Activated T-helper 1 cell treated with anti-CD3 and anti-CD28 coated beads, Interleukin-12 subunit alpha, Interleukin-12 subunit beta, Interleukin-2, Interleukin-4 antibody, amounts not matched to agents 30 ng/mL and 10 ng/mL and 1 ng/mL, durations not matched to agents 14 hours and 24 hours and 36 hours (primary cell): ENCODE results near the gene VAV2. TPM values are rescaled to one million over a fixed set of nuclear protein-coding genes. Genes with fewer than 3 reads are reported as not detected.

ENCODE experiments used
- DNase-seq: peaks from one replicate; pipeline ENCODE4 v3.0.0; 2021; ENCODE audit warnings: low spot score
- H3K27ac Mint-ChIP-seq: one replicate; pipeline ENCODE4 v1.8.0; 2021; ENCODE audit warnings: mild to moderate bottlenecking, mixed read lengths
- H3K27me3 Mint-ChIP-seq: one replicate; pipeline ENCODE4 v1.8.0; 2022; ENCODE audit warnings: mild to moderate bottlenecking, moderate library complexity, mixed read lengths; ENCODE audit not compliant: insufficient read depth
- H3K36me3 Mint-ChIP-seq: one replicate; pipeline ENCODE4 v1.8.0; 2021; ENCODE audit warnings: low read depth, mixed read lengths
- H3K4me1 Mint-ChIP-seq: one replicate; pipeline ENCODE4 v1.8.0; 2021; ENCODE audit warnings: low read depth, mixed read lengths
- H3K4me3 Mint-ChIP-seq: one replicate; pipeline ENCODE4 v1.8.0; 2021; ENCODE audit warnings: mild to moderate bottlenecking, moderate library complexity, mixed read lengths
- H3K9me3 Mint-ChIP-seq: one replicate; pipeline ENCODE4 v1.8.0; 2021; ENCODE audit warnings: mixed read lengths
- intact Hi-C: fragments of 100-400 bp; cut with micrococcal nuclease; formaldehyde crosslinking; loops from one replicate; pipeline ENCODE4 v1.15.1; 2024
- total RNA-seq: library from RNA; stranded (reverse); gene quantifications from 2 replicates; pipeline ENCODE4 v1.2.3, GENCODE V29; 2022

The VAV2 gene
- total RNA-seq, 1 donor from 2014 or later: 5.8 TPM

GRCh38 chr9:133781828-133782135 lies 210.3 kb downstream of the VAV2 start:
- Mint-ChIP-seq H3K9me3 (no peaks in the 10 kb centered on the region), H3K36me3 (no peaks in the 10 kb centered on the region), H3K4me1 (no peaks in the 10 kb centered on the region), H3K4me3 (no peak overlapping the region), H3K27me3 (no peaks in the 10 kb centered on the region), H3K27ac (no peak overlapping the region)
- DNase-seq: no peak
- intact Hi-C loops: loop anchor here (1.0 kb wide), 2 partner anchors 213 to 318 kb away; no protein-coding TSS in a partner anchor

GRCh38 chr9:133780962-133781827 lies 210.9 kb downstream of the VAV2 start:
- Mint-ChIP-seq H3K4me3 (no peak overlapping the region), H3K9me3 (no peaks in the 10 kb centered on the region), H3K27me3 (no peaks in the 10 kb centered on the region), H3K4me1 (no peaks in the 10 kb centered on the region), H3K27ac (no peak overlapping the region), H3K36me3 (no peaks in the 10 kb centered on the region)
- DNase-seq: no peak
- intact Hi-C loops: no loop called here

- Mint-ChIP-seq H3K36me3 (peaks cover under 1% of the 10 kb centered on the region), H3K9me3 (no peaks in the 10 kb centered on the region), H3K4me1 (no peaks in the 10 kb centered on the region), H3K27ac (no peak overlapping the region), H3K27me3 (no peaks in the 10 kb centered on the region), H3K4me3 (no peak overlapping the region)
- intact Hi-C loops: no loop called here
- no peak for DNase-seq
These were observed 211.6 kb downstream of the VAV2 start for GRCh38 chr9:133780404-133780945.

- Mint-ChIP-seq H3K4me3 (no peak overlapping the region), H3K4me1 (no peaks in the 10 kb centered on the region), H3K9me3 (no peaks in the 10 kb centered on the region), H3K27ac (no peak overlapping the region), H3K36me3 (peaks cover 1% of the 10 kb centered on the region), H3K27me3 (no peaks in the 10 kb centered on the region)
- no peak for DNase-seq
- intact Hi-C loops: no loop called here
These were observed 212.4 kb downstream of the VAV2 start for GRCh38 chr9:133779516-133780403.

- intact Hi-C loops: no loop called here
- H3K4me1 Mint-ChIP-seq: no peaks in the 10 kb centered on the region
- peaks cover 3% of the 10 kb centered on the region for H3K9me3 Mint-ChIP-seq
- no peak overlapping the region for H3K4me3 Mint-ChIP-seq
- H3K27ac Mint-ChIP-seq: no peak overlapping the region
- DNase-seq: no peak
- H3K36me3 Mint-ChIP-seq: peaks cover 1% of the 10 kb centered on the region
- H3K27me3 Mint-ChIP-seq: no peaks in the 10 kb centered on the region
These were observed 213.0 kb downstream of the VAV2 start for GRCh38 chr9:133779081-133779480.

- Mint-ChIP-seq H3K9me3 (peaks cover 9% of the 10 kb centered on the region), H3K4me3 (no peak overlapping the region), H3K27me3 (no peaks in the 10 kb centered on the region), H3K36me3 (peaks cover 1% of the 10 kb centered on the region), H3K4me1 (no peaks in the 10 kb centered on the region), H3K27ac (no peak overlapping the region)
- intact Hi-C loops: no loop called here
- no peak for DNase-seq
These were observed 213.6 kb downstream of the VAV2 start for GRCh38 chr9:133778336-133779013.

GRCh38 chr9:133777871-133778270 lies 214.3 kb downstream of the VAV2 start:
- peaks cover 1% of the 10 kb centered on the region for H3K36me3 Mint-ChIP-seq
- H3K9me3 Mint-ChIP-seq: peaks cover 10% of the 10 kb centered on the region
- no peak overlapping the region for H3K4me3 Mint-ChIP-seq
- DNase-seq: no peak
- no peaks in the 10 kb centered on the region for H3K27me3 Mint-ChIP-seq
- H3K4me1 Mint-ChIP-seq: no peaks in the 10 kb centered on the region
- H3K27ac Mint-ChIP-seq: no peak overlapping the region
- intact Hi-C loops: no loop called here

- peaks cover 1% of the 10 kb centered on the region for H3K36me3 Mint-ChIP-seq
- no peaks in the 10 kb centered on the region for H3K27me3 Mint-ChIP-seq
- no peak overlapping the region for H3K27ac Mint-ChIP-seq
- DNase-seq: no peak
- no peaks in the 10 kb centered on the region for H3K4me1 Mint-ChIP-seq
- intact Hi-C loops: no loop called here
- H3K9me3 Mint-ChIP-seq: peaks cover 10% of the 10 kb centered on the region
- no peak overlapping the region for H3K4me3 Mint-ChIP-seq
These were observed 214.9 kb downstream of the VAV2 start for GRCh38 chr9:133777068-133777791.

- H3K27me3 Mint-ChIP-seq: no peaks in the 10 kb centered on the region
- intact Hi-C loops: no loop called here
- H3K9me3 Mint-ChIP-seq: peaks cover 10% of the 10 kb centered on the region
- peaks cover 1% of the 10 kb centered on the region for H3K36me3 Mint-ChIP-seq
- no peaks in the 10 kb centered on the region for H3K4me1 Mint-ChIP-seq
- no peak overlapping the region for H3K4me3 Mint-ChIP-seq
- DNase-seq: no peak
- no peak overlapping the region for H3K27ac Mint-ChIP-seq
These were observed 215.9 kb downstream of the VAV2 start for GRCh38 chr9:133775951-133776905.

GRCh38 chr9:133775291-133775690 lies 216.8 kb downstream of the VAV2 start:
- intact Hi-C loops: no loop called here
- Mint-ChIP-seq H3K27ac (no peak overlapping the region), H3K36me3 (peaks cover 1% of the 10 kb centered on the region), H3K4me3 (no peak overlapping the region), H3K27me3 (no peaks in the 10 kb centered on the region), H3K9me3 (peaks cover 10% of the 10 kb centered on the region), H3K4me1 (no peaks in the 10 kb centered on the region)
- no peak for DNase-seq

- intact Hi-C loops: no loop called here
- H3K36me3 Mint-ChIP-seq: peaks cover 1% of the 10 kb centered on the region
- no peaks in the 10 kb centered on the region for H3K4me1 Mint-ChIP-seq
- no peak overlapping the region for H3K27ac Mint-ChIP-seq
- H3K27me3 Mint-ChIP-seq: no peaks in the 10 kb centered on the region
- DNase-seq: no peak
- peaks cover 10% of the 10 kb centered on the region for H3K9me3 Mint-ChIP-seq
- H3K4me3 Mint-ChIP-seq: no peak overlapping the region
These were observed 217.3 kb downstream of the VAV2 start for GRCh38 chr9:133774799-133775198.
